ENCODE measurements around the gene ZNF316.

Gene ZNF316

DNA sequence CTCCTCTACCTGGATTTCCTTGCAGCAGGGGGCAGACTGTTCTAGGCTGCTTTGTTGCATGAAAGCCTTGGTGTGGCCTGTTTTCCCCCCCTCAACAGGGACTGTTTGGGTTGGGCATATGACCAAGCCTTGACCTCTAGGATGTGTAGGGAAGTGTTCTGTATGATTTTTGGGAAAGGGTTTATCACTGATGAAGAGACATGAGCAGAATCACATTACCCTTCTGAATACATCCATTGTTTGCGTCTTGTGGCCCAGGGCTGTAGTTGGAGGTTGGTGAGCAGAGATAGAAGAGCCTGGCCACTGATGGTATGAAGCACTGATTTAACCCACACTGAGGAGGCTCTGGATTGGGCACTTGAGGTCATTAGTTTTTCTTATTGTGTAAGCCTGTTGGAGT is 43.0 kb downstream of the ZNF316 start:
- TF ChIP-seq, protein P1, sequence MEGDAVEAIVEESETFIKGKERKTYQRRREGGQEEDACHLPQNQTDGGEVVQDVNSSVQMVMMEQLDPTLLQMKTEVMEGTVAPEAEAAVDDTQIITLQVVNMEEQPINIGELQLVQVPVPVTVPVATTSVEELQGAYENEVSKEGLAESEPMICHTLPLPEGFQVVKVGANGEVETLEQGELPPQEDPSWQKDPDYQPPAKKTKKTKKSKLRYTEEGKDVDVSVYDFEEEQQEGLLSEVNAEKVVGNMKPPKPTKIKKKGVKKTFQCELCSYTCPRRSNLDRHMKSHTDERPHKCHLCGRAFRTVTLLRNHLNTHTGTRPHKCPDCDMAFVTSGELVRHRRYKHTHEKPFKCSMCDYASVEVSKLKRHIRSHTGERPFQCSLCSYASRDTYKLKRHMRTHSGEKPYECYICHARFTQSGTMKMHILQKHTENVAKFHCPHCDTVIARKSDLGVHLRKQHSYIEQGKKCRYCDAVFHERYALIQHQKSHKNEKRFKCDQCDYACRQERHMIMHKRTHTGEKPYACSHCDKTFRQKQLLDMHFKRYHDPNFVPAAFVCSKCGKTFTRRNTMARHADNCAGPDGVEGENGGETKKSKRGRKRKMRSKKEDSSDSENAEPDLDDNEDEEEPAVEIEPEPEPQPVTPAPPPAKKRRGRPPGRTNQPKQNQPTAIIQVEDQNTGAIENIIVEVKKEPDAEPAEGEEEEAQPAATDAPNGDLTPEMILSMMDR (IDR thresholded peaks at IDR 0.05; ENCODE audit: borderline replicate concordance, control extremely low read depth, extremely low read depth, insufficient read depth, missing control alignments), result no peak
- in situ Hi-C loops (cut with MboI; ENCODE audit: low sequenced_read_pairs, unreplicated experiment), result no loop called here
- DNase-seq (ENCODE audit: low spot score), result no peak

DNA sequence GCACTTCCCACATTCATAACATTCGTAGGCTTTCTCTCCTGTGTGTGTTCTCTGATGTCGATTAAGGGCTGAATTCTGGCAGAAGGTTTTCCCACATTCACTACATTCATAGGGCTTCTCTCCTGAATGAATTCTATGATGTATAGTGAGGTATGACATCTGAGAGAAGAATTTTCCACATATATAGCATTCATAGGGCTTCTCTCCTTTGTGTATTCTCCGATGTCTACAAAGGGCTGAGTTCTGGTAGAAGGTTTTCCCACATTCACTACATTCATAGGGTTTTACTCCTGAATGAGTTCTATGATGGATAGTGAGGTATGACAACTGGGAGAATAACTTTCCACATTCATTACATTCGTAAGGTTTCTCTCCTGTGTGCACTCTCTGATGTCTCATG is 54.0 kb downstream of the ZNF316 start:
- TF ChIP-seq, protein P1 (IDR thresholded peaks at IDR 0.05; ENCODE audit: borderline replicate concordance, control extremely low read depth, extremely low read depth, insufficient read depth, missing control alignments), result no peak
- in situ Hi-C loops (cut with MboI; ENCODE audit: low sequenced_read_pairs, unreplicated experiment), result no loop called here

DNA sequence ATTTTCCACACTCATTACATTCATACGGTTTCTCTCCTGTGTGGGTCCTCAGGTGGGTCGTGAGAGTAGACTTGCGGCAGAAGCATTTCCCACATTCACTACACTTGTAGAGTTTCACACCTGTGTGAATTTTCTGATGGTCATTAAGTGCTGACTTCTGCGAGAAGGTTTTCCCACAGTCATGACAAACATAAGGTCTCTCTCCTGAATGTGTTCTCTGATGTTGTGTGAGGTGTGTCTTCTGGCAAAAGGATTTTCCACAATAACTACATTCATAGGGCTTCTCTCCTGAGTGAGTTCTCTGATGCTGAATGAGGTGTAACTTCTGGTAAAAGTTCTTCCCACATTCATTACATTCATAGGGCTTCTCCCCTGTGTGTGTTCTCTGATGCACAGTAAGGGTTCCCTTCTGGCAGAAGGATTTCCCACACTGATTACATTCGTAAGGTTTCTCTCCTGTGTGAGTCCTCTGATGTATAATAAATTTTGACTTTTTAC is 54.5 kb downstream of the ZNF316 start:
- DNase-seq (ENCODE audit: low spot score), result no peak
- TF ChIP-seq, protein P1 (IDR thresholded peaks at IDR 0.05; ENCODE audit: borderline replicate concordance, control extremely low read depth, extremely low read depth, insufficient read depth, missing control alignments), result no peak

More for the DNA sequence above, 54.0 kb downstream of the ZNF316 start:
- DNase-seq (ENCODE audit: low spot score), result no peak

GRCh38 chr7:6700793-6701192 is 63.7 kb downstream of the ZNF316 start:
- DNase-seq (ENCODE audit: low spot score), result no peak
- in situ Hi-C loops (cut with MboI; ENCODE audit: low sequenced_read_pairs, unreplicated experiment), result no loop called here
- TF ChIP-seq, protein P1 (IDR thresholded peaks at IDR 0.05; ENCODE audit: borderline replicate concordance, control extremely low read depth, extremely low read depth, insufficient read depth, missing control alignments), result no peak

More for the DNA sequence above, 54.5 kb downstream of the ZNF316 start:
- in situ Hi-C loops (cut with MboI; ENCODE audit: low sequenced_read_pairs, unreplicated experiment), result no loop called here

GRCh38 chr7:6701860-6702259 is 64.7 kb downstream of the ZNF316 start:
- in situ Hi-C loops (cut with MboI; ENCODE audit: low sequenced_read_pairs, unreplicated experiment), result no loop called here
- no peak for DNase-seq (ENCODE audit: low spot score)
- TF ChIP-seq, protein P1 (IDR thresholded peaks at IDR 0.05; ENCODE audit: borderline replicate concordance, control extremely low read depth, extremely low read depth, insufficient read depth, missing control alignments), result no peak

All from GM13976 (cell line).